ENCODE data around the gene CLPTM1L.

- TF ChIP-seq, protein P1, sequence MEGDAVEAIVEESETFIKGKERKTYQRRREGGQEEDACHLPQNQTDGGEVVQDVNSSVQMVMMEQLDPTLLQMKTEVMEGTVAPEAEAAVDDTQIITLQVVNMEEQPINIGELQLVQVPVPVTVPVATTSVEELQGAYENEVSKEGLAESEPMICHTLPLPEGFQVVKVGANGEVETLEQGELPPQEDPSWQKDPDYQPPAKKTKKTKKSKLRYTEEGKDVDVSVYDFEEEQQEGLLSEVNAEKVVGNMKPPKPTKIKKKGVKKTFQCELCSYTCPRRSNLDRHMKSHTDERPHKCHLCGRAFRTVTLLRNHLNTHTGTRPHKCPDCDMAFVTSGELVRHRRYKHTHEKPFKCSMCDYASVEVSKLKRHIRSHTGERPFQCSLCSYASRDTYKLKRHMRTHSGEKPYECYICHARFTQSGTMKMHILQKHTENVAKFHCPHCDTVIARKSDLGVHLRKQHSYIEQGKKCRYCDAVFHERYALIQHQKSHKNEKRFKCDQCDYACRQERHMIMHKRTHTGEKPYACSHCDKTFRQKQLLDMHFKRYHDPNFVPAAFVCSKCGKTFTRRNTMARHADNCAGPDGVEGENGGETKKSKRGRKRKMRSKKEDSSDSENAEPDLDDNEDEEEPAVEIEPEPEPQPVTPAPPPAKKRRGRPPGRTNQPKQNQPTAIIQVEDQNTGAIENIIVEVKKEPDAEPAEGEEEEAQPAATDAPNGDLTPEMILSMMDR (conservative IDR thresholded peaks at IDR 0.05; ENCODE audit: low read depth, low read length), result no peak
- no peak for TF ChIP-seq EZH2 (IDR thresholded peaks at IDR 0.05; ENCODE audit: borderline replicate concordance, low read depth, low read length, poor library complexity, severe bottlenecking)
These were observed 50.6 kb downstream of the CLPTM1L start for GRCh38 chr5:1294206-1294834.

All from A673 (cell line).